ENCODE data around the gene IL17REL. TPM values are rescaled to one million over a fixed set of nuclear protein-coding genes. Genes with fewer than 3 reads are reported as not detected.

The IL17REL gene
- total RNA-seq, 1 donor from 2014 or later: not detected

DNA sequence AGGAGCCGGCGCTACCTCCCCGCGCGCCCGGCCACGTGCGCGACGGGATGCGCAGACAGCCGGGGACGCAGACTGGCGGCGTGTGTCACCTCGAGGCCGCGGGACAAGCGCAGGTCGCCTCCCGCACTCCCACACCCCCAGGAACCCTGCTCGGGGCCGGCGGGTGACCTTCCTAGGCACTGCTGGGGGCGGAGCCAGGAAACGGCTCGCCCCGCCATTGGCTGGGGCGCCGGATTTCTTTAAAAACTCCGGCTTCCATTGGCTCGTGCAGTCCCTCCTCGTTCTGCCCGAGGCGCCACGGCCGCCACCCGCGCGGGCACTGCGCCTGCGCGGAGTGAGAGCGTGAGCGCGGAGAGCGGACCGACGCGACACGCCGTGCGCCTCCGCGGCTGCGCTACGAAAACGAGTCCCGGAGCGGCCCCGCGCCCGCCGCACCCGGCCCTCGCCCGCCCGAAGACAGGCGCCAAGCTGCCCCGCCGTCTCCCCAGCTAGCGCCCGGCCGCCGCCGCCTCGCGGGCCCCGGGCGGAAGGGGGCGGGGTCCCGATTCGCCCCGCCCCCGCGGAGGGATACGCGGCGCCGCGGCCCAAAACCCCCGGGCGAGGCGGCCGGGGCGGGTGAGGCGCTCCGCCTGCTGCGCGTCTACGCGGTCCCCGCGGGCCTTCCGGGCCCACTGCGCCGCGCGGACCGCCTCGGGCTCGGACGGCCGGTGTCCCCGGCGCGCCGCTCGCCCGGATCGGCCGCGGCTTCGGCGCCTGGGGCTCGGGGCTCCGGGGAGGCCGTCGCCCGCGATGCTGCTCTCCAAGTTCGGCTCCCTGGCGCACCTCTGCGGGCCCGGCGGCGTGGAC is 52.2 kb downstream of the IL17REL start, which contains the start of gene PIM3:
TSS of gene PIM3 (plus strand) at position 614 of the 846 bp plus-strand sequence. CDS start at position 790, 176 bp downstream.
- peak; percentile 59 for ATAC-seq
- peak; percentile 98 for DNase-seq (ENCODE audit: low spot score)

DNA sequence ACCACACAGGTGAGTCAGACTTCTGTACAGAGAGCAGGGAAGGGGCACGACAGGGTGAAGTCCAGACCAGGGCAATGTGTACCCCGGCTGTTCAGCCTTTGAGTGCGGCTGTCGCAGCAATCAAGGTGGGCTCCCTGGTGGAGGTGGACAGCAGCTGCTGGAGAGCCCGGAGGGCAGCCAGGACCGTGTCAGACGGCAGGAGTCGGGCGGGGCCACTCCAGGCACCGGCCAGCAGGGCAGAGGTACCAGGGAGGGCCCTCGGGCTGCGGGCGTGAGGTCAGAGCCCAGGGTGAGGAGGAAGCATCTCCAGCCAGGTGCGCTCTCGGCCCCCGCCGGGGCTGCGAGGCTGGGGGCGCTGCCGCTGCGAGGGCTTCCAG is 52.8 kb downstream of the IL17REL start:
- DNase-seq (ENCODE audit: low spot score) (no peak), ATAC-seq (peak; percentile 20)

DNA sequence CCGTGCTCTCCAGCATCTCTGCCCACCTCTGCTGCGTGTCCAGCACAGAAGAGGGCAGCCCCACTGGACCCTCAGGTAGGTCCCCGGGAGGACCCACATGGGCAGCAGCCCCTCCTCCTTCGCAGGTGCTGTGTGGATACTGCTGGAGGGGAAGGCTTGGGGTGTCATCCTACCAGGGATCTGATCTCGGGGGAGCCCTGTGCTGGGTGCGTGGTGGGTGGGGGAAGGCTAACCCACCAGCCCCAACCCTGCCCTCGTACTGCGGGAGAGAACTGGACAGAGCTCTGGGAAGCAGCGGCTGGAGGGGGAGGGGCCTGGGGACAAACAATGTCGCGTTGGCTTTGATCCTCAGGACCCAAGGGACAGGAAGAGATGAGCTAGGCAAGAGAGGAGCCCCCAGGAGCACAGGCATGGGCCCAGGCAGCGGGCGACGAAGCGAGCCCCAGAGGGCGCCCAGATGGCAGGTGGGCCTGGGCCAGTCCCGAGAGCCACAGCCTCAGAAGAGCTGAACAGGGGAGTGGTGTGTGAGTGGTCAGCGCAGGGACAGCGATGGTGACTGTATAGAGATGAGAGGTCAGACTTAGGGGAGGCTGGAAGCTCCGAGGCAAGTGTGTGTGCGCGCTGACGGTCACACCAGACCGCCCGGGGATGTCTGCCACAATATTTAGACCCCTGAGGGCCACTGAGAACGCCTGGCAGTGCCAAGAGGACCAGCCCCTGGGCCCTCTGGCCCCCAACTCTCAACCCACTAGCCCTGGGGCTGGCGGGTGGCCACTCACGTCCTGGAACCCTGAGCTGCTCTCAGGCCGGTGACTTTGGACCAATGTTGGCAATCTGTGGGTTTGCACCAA is 53.4 kb downstream of the IL17REL start:
- DNase-seq (ENCODE audit: low spot score) (no peak), ATAC-seq (no peak)

DNA sequence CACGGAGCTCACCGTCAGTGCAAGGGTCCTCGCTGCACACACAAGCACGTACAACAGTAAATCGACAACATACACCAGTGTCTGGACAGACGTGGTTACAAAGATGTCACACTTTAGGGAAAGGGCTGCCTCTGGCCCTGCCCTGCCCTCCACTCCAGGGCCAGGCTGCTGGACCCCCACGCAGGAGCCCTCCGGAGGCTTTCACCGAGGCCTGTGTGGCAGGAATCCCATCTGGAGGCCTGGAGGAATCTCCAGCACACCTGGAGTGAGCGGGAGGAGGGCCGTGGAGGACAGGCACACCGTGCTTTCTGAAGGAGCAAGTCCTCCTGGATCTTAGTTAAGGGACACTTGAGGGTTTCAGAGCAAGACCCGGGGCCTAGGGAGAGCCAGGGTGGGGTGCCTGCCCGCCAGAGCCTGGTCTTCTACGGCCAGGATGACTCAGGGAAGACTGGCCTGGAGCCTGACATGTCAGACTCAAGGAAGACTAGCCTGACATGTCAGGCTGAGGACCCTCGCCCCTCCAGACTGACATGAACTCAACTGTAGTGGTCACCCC is 54.1 kb downstream of the IL17REL start:
- no peak for DNase-seq (ENCODE audit: low spot score)
- ATAC-seq: no peak

DNA sequence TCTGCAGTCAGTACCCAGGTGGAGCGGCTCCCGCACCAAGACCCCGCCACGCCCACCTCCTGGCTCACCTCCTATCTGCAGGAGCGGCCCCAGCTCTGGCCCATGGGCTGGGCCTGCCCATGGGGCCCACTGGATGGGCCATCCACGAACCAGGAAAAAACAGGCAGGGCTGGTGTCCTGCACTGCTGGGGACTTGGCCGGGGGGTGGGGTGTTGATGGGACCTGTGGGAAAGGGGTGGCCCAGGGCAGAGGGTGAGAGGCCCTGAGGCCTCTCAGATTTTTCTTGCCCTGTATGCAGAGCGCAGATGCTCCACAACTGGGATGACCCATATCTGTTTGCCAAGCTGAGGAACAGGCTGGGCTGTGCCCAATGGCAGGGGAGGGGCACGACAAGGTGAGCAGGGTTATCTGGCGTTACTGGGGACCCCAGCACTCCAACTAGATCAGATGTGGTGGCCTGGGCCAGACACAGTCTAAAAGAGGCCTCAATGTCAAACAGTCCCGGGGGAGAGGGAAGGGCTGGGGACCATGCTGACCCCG is 54.7 kb downstream of the IL17REL start:
- DNase-seq (ENCODE audit: low spot score) (no peak), ATAC-seq (no peak)

DNA sequence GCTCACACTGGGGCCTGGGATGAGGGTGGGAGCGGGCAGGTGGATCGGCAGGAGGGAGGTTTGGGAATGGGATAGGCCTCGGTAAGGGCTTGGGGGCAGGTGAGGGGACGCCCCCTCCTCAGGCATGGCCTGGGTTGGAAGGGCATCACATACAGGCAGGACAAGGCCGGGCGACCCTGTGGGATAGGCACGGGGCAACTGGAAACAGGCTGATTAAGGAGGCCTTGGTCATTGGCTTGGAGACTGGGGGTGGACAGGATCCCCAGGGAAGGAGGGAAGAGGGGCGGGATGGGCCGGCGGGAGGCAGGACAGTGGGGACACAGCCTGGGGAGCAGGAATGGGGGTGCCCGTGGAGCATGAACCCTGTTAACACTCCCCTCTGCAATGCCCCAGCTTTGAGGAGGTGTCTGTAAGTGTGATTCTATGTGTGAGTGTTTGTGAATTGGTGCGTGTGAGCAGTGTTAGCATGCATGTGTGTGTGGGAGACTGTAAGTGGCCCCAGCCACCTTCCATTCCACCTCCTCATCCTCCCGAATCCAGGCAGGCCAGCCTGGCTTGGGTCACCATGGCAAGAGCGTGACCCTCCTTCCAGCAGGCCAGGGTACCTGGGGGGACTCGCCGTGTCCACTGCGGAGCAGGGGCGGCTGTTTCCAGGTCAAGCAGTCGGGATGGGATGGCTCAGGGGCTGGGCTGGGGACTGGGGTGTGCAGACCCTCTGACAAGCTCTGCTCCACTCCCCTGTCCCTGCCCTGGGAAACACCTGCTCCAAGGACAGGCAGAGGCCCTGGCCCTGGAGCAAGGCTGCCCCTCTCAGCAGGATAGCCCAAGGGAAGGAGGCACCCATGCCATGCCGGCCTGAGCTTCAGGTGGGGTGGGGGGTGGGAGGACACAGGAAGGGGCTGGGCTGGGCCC is 55.4 kb downstream of the IL17REL start:
- DNase-seq (ENCODE audit: low spot score) (no peak), ATAC-seq (no peak)

DNA sequence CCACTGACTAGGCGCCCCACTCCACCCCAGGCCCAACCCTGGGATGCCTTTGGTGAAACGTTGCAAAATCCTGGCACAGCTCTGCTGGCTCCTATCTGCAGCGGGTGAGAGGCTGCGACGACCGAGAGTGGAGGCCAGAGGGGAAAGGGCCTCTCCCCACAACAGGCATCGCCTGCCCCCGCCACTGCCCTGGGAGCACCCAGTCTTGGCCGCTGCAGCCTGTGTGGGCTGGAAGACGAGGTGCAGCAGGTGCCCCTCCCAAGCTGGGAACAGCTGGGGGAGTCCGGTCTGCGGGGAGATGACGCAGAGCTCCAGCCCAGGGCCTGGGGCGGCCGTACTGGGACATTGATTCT is 56.2 kb downstream of the IL17REL start:
- ATAC-seq (peak; percentile 30), DNase-seq (ENCODE audit: low spot score) (peak; percentile 87)

DNA sequence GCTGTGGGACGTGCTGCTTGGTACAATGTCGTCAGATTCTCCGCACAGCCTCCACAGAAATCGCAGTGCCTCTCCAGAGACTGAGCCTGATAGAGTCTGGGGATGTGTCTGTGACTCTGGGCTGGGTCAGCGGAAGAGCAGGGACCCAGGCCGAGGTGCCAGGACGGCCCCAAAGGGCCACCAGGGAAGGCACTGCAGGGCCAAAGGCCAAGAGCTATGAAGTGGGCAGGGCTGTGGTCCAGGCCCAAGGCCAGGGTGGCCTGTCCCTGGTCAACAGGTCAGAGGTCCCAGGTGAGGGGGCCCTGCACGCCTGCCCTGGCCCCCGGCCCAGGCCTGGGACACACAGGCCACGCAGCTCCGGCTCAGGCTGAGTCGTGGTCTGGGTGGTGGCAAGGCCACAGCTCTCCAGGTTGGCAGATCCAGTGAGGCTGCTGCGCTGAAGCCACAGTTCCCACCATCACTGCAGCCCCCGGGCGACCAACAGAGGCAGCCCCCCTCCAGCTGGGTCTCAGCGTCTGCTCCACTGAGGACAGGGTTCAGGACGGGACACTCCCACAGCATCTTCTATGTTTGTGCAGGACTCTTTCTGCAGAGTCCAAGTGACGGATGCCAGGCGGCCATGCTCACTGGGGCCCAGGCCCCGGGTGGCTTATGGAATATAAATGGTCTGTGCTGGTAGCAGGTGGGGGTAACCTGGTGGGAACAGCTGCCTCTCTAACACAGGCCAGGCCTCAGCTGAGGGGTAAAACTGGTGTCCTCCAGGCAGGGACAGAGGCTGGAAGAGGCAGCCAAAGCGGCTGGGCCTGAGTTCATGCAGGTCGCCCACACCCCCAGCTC is 56.8 kb downstream of the IL17REL start:
- DNase-seq (ENCODE audit: low spot score): peak; percentile 88
- ATAC-seq: peak; percentile 36

DNA sequence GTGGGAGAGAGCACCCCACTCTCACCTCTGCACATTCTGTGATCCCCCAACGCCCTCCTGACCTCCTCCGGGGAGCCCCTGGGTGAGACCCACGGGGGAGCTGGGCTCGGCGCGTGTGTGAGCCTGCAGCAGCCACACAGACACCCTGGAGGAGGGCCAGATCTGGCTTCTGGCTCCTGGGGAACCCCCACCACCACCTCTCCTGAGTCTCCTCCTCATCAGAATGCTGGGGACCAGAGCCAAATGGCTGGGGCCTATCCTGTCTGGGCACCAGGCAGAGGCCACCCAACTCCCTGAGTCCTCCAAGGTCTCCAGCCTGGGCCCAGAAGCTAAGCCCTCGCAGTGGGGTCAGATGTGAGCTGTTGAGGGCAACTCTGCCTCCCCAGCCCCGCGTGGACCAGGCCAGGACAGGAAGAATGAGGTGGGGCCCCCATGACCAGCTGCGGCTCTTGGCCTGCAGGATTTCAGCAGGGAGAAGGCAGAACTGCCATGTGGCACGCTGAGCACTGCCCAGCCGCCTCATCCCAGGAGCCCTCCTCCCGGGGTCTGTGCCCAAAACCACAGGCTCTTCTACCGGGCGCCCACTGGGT is 57.5 kb downstream of the IL17REL start:
- ATAC-seq (no peak), DNase-seq (ENCODE audit: low spot score) (no peak)

DNA sequence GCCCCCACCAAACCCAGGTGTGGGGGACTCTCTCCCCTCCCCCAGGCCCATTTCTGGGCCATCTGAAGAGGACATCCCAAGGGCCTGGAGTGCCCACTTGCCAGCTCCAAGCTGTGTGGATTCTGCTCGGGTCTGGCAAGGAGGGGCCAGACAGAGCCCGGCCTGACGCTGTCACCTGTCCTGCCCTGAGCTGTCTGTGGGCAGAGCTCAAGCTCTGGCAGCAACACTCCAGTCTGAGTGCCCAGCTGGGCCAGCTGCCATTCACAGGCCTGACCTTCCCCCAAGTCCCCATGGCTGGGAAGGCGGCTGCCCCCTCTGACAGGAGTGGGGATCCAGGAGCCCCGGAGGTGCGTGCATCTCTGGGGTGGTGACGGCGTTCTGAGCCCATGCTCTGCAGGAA is 58.2 kb downstream of the IL17REL start:
- ATAC-seq: peak; percentile 72

DNA sequence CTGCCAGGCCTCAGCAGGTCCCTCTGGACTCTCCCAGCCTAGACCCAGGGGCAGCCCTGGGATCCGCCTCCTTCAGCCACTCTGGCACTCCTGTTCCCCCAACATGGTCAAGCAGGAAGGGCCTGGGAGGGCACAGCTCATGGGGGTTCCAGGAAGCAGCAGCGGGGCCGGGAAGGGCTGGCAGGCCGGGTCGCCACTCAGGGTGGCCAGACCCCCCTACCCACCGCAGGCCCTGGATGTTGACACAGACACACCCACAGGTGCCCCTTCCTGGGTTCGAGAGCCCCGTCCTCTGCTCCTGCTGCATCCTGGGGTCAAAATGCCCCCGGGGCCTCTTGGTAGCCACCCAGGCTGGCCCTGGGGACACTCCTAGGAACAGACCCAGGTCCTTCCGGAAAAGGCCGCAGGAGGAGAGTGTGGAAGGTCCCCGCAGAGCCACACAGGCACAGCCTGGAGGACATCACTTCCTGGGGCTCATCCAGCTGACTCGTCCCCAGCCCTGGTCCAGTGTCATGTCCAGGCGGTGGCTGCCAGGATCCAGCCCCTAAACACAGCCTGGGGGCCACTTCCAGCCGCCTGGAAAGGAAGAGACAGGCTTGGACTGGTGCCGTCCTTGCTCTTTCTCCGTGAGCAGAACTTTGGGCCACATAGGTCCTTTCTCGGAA is 58.8 kb downstream of the IL17REL start:
- DNase-seq (ENCODE audit: low spot score) (no peak), ATAC-seq (peak; percentile 10)

More for the DNA sequence above, 58.2 kb downstream of the IL17REL start:
- DNase-seq (ENCODE audit: low spot score): peak; percentile 90

DNA sequence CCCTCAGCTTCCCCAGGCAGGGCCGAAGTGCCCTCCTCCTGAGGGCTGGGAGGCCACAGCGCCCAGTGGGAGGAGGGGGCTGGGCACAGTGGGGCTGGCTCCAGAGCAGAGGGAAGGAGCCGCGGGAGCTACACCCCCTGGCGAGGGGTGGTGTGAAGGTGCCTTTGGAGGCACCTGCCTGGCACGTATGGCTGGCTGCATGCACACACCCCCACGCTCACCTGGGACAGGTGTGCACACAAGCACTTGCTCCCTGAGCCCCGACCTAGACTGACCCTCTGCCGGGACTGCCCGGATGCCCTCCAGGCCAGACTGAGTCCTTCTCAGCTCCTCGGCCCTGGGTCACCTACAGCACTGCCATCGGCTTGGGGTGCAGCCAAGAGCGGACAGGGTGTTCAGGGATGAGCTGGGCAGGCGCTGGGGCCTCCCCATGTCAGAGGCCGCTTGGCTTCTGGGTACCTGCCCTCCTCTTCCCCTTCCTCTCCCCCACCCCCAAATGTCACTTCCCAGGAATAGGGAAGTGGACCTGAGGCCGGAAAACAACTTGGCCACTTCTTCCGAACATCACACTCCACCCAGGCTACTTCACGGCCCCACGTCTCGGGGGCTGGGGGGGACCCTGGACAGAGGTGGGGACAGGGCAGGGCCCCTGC is 59.4 kb downstream of the IL17REL start:
- ATAC-seq (no peak), DNase-seq (ENCODE audit: low spot score) (no peak)

DNA sequence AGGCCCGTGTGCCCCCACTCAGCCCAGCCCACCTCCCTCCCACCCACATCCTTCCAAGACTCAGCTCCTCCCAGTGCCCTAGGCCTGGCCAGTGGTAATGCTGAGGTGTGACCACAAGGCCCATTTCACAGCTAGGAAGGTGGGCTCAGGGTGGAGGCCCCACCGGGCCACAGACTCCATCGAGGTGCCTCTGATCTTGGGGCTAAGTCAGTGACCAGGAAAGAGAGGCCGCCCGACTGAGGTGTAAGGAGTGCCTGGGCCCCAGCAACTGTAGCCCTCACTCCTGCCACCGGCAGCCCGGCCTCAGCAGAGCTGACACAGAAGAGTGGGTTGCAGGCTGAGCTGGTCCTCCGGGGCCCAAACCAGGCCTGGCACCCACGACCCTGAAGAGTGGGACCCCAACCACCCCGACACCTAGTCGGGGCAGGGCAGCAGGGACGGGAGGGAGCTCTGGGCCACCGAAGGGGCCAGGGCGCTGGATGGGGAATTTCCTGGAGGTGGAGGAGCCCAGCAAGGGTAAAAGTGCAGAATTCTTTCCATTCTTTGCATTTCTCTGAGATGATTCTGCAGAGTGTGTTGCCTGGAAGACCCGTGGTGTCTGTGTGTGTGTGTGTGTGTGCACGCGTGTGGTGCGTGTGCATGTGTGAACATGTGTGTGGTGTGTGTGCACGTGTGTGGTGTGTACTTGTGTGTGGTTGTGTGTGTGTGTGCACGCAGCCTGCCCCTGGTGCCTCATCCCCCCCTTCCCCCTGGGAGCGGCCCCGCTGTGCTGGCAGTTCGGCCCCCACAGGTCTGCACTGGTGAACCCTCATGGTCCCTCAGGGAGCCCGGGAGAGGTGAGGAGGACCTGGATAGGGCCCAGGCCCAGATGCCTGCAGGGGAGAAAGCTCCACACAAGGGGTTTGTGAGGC is 60.3 kb downstream of the IL17REL start:
- DNase-seq (ENCODE audit: low spot score) (no peak), ATAC-seq (no peak)

DNA sequence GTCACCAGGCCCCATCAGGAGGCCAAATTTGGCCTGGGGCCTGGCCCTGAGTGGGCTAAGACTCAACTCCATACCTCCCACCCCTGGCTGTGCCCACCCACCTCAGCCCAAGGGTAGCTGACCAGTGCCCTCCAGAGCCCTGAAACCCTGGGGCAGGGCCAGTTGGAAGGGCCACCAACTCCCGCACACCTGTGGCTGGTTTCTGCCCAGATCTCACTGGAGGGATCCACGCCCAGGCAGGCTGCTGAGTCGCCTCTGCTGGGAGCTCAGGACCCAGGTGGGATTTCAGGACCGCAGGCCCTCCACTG is 60.9 kb downstream of the IL17REL start:
- ATAC-seq: no peak

DNA sequence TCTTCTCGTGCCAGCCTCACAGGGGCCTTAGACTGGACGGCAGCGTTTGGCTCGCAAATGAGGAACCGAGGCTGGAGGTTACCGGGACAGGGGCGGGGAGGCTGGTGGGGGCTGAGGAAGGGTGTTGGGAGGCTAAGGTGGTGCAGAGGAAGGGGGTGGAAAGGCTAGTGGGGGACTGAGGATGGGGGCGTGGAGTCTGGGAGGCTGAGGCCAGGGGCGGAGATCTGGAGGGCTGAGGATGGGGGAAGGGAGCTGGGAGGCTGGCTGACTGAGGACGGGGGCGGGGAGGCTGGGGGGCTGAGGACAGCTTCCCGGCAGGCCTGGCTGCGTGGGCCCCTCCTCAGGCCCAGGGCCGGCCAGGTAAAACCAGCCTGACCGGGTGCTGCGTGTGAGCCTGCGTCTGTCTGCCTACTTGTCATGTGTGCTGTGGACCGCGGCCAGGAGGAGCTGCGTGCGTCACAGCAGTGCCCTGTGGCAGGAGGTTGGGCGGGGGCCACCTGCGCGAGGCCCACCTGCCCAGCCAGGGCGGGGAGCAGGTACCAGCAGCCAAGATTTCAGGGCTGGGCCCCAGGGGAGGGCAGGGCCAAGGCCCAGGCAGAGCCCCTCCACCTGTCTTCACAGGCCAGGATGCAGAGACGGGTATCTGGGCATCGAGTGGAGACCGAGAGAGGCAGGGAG is 61.4 kb downstream of the IL17REL start:
- ATAC-seq (no peak), DNase-seq (ENCODE audit: low spot score) (no peak)

More for the DNA sequence above, 60.9 kb downstream of the IL17REL start:
- no peak for DNase-seq (ENCODE audit: low spot score)

DNA sequence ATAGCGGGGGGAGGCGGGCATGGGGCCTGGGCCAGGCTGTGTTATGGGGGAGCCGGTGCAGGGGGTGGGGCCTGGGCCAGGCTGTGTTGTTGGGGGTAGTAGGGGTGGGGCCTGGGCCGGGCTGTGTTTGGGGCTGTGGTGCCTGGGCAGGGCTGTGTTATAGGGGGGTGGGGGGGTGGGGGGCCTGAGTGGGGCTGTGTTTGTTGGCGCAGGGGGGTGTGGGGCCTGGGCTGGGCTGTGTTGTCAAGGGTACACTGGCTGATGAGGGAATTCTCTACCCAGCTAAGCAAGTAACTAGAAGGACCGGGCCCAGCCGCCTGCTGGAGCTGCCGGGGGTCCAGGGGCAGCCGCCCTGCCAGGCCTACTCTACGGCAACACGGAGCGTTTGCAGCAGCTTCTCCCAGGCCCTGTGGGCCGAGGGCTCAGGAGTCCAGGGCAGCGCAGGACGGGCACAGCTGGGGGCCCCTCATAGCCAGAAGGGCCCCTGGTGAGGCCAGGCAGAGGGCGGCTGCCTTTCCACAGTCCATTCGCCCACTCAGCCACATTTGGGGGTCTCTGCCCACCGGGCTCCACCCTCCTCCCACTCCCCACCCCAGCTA is 62.1 kb downstream of the IL17REL start:
- DNase-seq (ENCODE audit: low spot score) (no peak), ATAC-seq (no peak)
